ENCODE results near the gene SSR4. TPM values are rescaled to one million over a fixed set of nuclear protein-coding genes. Genes with fewer than 3 reads are reported as not detected.

Gene SSR4
- total and polyA plus RNA-seq, 4 donors: 125 to 459 (median 304) TPM

GRCh38 chrX:153780678-153781427, 13.6 kb upstream of the SSR4 start, which contains the start of gene SRPK3:
Gene SRPK3, plus strand, starts transcription at chrX:153781041. Its CDS starts 46 bp downstream, at chrX:153781087.
- no peaks in the 10 kb centered on the region for H3K4me1 ChIP-seq (ENCODE audit: control insufficient read depth in 4 of 4, insufficient read depth in 4 of 4, low read length in 3 of 4)
- WGBS: 37% methylated on average over 52 of the region's 52 CpGs
- peaks cover 0 to 7% (median 2%) of the 10 kb centered on the region in 4 donors for H3K36me3 ChIP-seq (ENCODE audit: control insufficient read depth in 4 of 4, insufficient read depth in 3 of 4, low read depth in 1 of 4, low read length in 3 of 4)
- no peak within 1 kb of the TSS for H3K9ac ChIP-seq (ENCODE audit: low read depth in 1 of 2, low read length in 2 of 2)
- H3K27ac ChIP-seq (ENCODE audit: low read depth in 1 of 2, low read length in 2 of 2): no peak within 1 kb of the TSS
- H3K4me3 ChIP-seq (ENCODE audit: low read depth in 1 of 3, low read length in 3 of 3): no peak within 1 kb of the TSS
- no peaks in the 10 kb centered on the region for H3K27me3 ChIP-seq (ENCODE audit: control insufficient read depth in 4 of 4, insufficient read depth in 4 of 4, low read length in 3 of 4)
- DNase-seq (ENCODE audit: low spot score): no peak
- H3K9me3 ChIP-seq (ENCODE audit: control insufficient read depth in 4 of 4, low read length in 3 of 4): no peaks in the 10 kb centered on the region
- no peak for TF ChIP-seq EGR1 (IDR thresholded peaks at IDR 0.05; ENCODE audit: low read depth in 2 of 2)
- TF ChIP-seq ATF3 (IDR thresholded peaks at IDR 0.05): no peak
- no peak for TF ChIP-seq SP1 (IDR thresholded peaks at IDR 0.05)
- no peak for TF ChIP-seq HNF4G (IDR thresholded peaks at IDR 0.05)
- no peak for TF ChIP-seq RXRA (IDR thresholded peaks at IDR 0.05)
- no peak for TF ChIP-seq MAX (IDR thresholded peaks at IDR 0.05)
- no peak for TF ChIP-seq FOXA1 (IDR thresholded peaks at IDR 0.05)
- no peak for TF ChIP-seq JUND (IDR thresholded peaks at IDR 0.05)
- TF ChIP-seq ZBTB33 (IDR thresholded peaks at IDR 0.05): no peak
- TF ChIP-seq CTCF (IDR thresholded peaks at IDR 0.05; ENCODE audit: low read depth, low read length, missing input control): no peak
- no peak for TF ChIP-seq GABPA (IDR thresholded peaks at IDR 0.05 in 1 of 2, conservative IDR thresholded peaks at IDR 0.05 in 1 of 2)
- no peak for TF ChIP-seq YY1 (IDR thresholded peaks at IDR 0.05)
- no peak for TF ChIP-seq FOXA2 (IDR thresholded peaks at IDR 0.05)
- no peak for TF ChIP-seq NR2F2 (IDR thresholded peaks at IDR 0.05)
- TF ChIP-seq RAD21 (IDR thresholded peaks at IDR 0.05): no peak
- TF ChIP-seq TAF1 (conservative IDR thresholded peaks at IDR 0.05): no peak
- TF ChIP-seq HNF4A (conservative IDR thresholded peaks at IDR 0.05): no peak

- no peak overlapping the region for H3K4me3 ChIP-seq (ENCODE audit: low read depth in 1 of 3, low read length in 3 of 3)
- peaks cover 0 to 14% (median 3%) of the 10 kb centered on the region in 4 donors for H3K36me3 ChIP-seq (ENCODE audit: control insufficient read depth in 4 of 4, insufficient read depth in 3 of 4, low read depth in 1 of 4, low read length in 3 of 4)
- H3K4me1 ChIP-seq (ENCODE audit: control insufficient read depth in 4 of 4, insufficient read depth in 4 of 4, low read length in 3 of 4): no peaks in the 10 kb centered on the region
- 70% methylated on average over 24 of the region's 24 CpGs for WGBS
- H3K27ac ChIP-seq (ENCODE audit: low read depth in 1 of 2, low read length in 2 of 2): no peak overlapping the region
- H3K9ac ChIP-seq (ENCODE audit: low read depth in 1 of 2, low read length in 2 of 2): no peak overlapping the region
- H3K27me3 ChIP-seq (ENCODE audit: control insufficient read depth in 4 of 4, insufficient read depth in 4 of 4, low read length in 3 of 4): no peaks in the 10 kb centered on the region
- no peak for DNase-seq (ENCODE audit: low spot score)
- no peaks in the 10 kb centered on the region for H3K9me3 ChIP-seq (ENCODE audit: control insufficient read depth in 4 of 4, low read length in 3 of 4)
- no peak for TF ChIP-seq TAF1 (conservative IDR thresholded peaks at IDR 0.05)
- TF ChIP-seq MAX (IDR thresholded peaks at IDR 0.05): no peak
- TF ChIP-seq YY1 (IDR thresholded peaks at IDR 0.05): no peak
- no peak for TF ChIP-seq REST (IDR thresholded peaks at IDR 0.05)
- no peak for TF ChIP-seq FOXA1 (IDR thresholded peaks at IDR 0.05)
- TF ChIP-seq RXRA (IDR thresholded peaks at IDR 0.05): no peak
- TF ChIP-seq ZBTB33 (IDR thresholded peaks at IDR 0.05): no peak
- TF ChIP-seq SP1 (IDR thresholded peaks at IDR 0.05): no peak
- TF ChIP-seq NR2F2 (IDR thresholded peaks at IDR 0.05): no peak
- TF ChIP-seq FOXA2 (IDR thresholded peaks at IDR 0.05): no peak
- TF ChIP-seq ATF3 (IDR thresholded peaks at IDR 0.05): no peak
- no peak for TF ChIP-seq EGR1 (IDR thresholded peaks at IDR 0.05; ENCODE audit: low read depth in 2 of 2)
- no peak for TF ChIP-seq RAD21 (IDR thresholded peaks at IDR 0.05)
- no peak for TF ChIP-seq HNF4A (conservative IDR thresholded peaks at IDR 0.05)
- no peak for TF ChIP-seq HNF4G (IDR thresholded peaks at IDR 0.05)
Observed at GRCh38 chrX:153781428-153782047, 12.9 kb upstream of the SSR4 start.

All from liver (tissue), 9 donors.